Activated T-cell treated with anti-CD3 and anti-CD28 coated beads for 4 hours (primary cell): ENCODE results near the gene MRPL51.

ENCODE experiments used
- DNase-seq: peaks from one replicate; pipeline ENCODE4 v3.0.0-alpha.2; 2020

The MRPL51 gene

GRCh38 chr12:6458281-6459003 lies 34.6 kb downstream of the MRPL51 start:
- DNase-seq: no peak

DNA sequence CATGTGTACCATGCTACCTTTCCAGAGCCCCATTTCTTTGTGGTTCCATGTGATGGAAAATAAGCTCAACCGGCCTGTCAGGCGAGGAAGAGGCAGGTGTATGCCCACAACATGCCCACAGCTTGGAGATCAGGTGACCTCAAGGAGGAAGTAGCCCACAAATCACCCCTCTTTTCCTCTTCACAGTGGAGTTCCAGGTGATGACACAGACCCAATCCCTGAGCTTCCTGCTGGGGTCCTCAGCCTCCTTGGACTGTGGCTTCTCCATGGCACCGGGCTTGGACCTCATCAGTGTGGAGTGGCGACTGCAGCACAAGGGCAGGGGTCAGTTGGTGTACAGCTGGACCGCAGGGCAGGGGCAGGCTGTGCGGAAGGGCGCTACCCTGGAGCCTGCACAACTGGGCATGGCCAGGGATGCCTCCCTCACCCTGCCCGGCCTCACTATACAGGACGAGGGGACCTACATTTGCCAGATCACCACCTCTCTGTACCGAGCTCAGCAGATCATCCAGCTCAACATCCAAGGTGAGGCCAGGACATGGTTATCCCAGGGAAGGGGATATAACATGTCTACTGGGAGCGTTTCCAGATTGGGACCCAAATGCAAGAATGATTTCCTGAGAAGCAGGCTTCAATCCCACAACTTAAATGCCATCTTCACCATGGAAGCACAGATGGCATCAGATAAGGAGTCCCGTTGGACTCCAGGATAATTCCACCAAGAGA lies 35.7 kb downstream of the MRPL51 start:
- no peak for DNase-seq

- DNase-seq: no peak
These were observed 40.0 kb downstream of the MRPL51 start for GRCh38 chr12:6452944-6453630.

DNA sequence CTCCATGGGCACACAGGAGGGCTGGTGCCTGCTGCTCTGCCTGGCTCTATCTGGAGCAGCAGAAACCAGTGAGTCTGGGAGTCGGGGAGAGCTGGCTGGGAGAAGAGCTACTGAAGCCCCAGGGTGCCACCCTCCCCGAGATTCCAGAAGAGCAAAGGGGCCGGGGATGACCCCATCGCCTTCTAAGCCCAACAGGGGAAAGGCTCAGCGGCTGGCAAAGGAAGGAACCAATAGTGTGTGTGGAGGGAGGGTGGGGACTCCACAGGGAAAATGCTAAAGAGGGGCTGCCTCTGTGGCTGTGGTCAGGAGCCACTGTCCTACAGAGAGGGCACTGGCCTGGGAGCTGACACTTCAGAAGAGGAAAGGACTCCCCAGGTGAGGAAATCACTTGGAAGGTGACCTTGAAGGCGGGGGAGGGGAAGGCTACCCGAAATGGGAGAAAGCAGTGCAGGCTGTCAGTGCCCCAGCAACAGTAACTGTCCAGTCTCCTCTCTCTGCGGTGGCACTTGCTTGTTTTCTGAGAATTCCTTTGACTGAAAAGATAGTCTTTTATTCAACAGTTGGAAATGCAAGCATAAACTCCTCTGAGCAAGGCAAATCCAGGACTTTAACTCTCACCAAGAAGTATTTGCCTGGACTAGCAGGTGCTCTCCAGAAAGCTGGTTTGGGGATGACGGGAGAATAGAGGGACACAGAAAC lies 40.7 kb downstream of the MRPL51 start:
- no peak for DNase-seq

GRCh38 chr12:6451348-6452244 lies 41.5 kb downstream of the MRPL51 start, which contains the start of gene TAPBPL:
TAPBPL (plus strand) TSS chr12:6452042; CDS start chr12:6452249, 207 bp downstream.
- DNase-seq: peak; percentile 68

GRCh38 chr12:6450869-6451347 lies 42.2 kb downstream of the MRPL51 start:
- no peak for DNase-seq

DNA sequence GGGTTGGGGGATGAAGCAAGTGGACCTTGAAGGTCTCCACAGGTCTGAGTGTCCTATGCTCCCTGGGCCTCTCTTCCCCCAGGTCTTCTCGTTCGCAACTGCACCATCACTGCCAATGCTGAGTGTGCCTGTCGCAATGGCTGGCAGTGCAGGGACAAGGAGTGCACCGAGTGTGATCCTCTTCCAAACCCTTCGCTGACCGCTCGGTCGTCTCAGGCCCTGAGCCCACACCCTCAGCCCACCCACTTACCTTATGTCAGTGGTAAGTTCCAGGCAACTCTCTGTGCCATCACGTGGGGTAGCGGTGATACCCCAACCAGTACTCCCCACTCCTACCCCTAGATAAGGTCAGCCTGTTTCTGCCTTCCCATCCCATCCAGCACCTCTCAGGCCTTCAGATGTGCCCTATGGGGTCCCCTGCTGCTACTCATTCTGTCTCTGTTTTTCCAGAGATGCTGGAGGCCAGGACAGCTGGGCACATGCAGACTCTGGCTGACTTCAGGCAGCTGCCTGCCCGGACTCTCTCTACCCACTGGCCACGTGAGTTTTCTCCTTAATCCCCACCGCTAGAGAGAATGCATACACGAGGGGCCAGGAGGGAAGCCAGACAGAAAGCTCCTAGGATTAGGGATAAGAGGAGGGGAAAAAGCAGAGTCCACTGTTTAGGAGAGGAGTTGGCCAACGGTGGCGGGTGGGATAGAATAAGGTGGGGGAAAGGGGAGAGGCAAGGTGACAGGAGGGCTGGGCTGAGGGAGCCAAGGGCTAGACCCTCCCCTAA lies 42.8 kb downstream of the MRPL51 start:
- DNase-seq: no peak

- no peak for DNase-seq
These were observed 48.1 kb downstream of the MRPL51 start, which contains the start of gene CD27 for GRCh38 chr12:6444704-6445688. CD27 (plus strand) TSS chr12:6444955; CDS start chr12:6445096, 141 bp downstream.

GRCh38 chr12:6444031-6444430 lies 49.0 kb downstream of the MRPL51 start:
- DNase-seq: no peak

- no peak for DNase-seq
These were observed 49.6 kb downstream of the MRPL51 start for GRCh38 chr12:6443361-6443983.

DNA sequence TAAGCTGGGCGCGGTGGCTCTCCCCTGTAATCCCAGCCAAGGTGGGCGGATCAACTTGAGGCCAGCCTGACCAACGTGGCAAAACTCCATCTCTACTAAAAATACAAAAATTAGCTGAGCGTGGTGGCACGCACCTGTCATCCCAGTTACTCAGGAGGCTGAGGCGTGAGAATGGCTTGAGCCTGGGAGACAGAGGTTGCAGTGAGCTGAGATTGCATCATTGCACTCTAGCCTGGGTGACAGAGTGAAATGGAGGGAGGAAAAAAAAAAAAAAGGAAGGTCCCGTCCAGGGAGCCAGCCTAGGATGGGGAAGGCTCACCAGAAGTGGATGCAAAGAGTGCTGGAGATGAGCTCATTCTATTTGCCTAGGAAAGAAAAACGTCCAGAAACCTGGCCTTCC lies 50.2 kb downstream of the MRPL51 start:
- no peak for DNase-seq
